HG03108 (cell line): Measurements from ENCODE around the gene RPL37A.

Source experiments
- ATAC-seq: cut with Tn5 transposase; IDR thresholded peaks from one replicate; pipeline ENCODE4 v1.9.1; 2021; ENCODE audit warnings: moderate library complexity; ENCODE audit not compliant: unreplicated experiment

RPL37A gene

GRCh38 chr2:216546241-216546640 is 47.6 kb downstream of the RPL37A start:
- ATAC-seq = no peak

DNA sequence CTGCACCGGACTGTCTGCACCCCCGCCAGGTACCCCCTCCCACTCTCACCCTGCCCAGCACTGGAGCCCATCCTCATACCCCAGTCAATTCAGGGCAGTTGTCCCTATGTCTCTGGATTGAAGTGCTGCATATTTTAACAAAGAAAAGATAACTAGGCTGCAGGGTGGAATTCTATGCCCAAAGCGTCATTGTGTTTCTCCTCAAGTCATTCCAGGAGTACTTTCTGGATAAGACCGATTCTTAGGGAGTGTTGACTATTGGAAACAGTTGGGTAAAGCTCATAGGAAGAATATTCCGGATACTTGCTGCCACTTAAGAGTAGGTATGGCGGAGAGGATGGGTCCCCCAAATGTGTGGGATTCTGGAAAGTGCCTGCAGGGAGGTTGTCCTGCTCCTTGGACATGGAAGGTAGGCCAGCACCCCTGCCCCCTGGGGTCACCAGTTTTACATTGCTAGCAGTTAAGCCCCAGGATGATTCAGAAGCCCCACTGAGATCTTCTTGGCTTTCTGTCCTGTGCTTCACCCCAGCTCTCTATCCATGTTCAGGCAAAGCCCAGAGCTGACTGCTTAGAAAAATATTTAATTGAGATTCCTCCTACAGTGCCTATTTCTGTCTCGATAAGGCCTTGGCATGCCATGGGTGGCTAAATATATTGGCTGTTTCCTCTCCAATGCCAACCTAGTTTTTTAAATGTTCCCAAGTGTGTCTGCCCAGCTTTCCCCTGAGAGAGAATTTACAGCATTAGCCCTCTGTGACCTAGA is 48.2 kb downstream of the RPL37A start:
- no peak for ATAC-seq

- no peak for ATAC-seq
These were observed 50.3 kb downstream of the RPL37A start for GRCh38 chr2:216548901-216549331.

DNA sequence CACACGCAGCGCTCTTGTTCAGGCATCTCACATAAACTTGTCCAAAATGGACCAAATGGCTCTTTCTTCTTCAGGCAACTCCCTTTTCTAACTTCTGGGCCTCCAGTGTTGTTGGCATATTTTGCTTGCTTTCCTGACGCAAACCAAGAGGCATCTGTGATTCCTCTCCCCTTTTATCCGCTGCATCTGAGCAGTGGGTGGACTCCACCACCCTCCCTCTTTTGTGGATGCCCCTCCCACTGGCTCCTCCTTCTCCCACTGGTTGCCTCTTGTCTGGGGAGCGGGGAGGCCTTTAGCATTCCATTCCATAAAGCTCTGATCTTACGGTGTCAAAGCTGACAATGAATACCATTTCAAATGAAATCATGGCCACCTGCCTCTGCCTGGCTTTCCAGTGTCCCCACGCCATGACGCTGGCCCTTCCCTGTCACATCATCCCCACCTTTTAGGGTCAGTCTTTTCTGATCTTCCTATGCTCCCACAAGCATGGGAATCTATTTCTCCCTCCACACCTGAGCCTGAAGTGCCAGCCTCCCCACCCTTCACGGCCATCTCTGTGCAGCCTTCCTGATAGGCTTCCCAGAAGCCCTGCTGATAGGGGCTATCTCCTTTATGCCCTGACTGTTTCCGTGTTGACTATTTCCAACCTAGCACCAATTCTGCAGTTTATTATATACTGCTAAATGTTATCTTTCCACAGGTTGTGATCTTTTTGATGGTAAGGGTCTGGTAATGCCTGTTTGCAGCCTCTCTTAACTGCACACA is 51.5 kb downstream of the RPL37A start:
- ATAC-seq = no peak

- ATAC-seq = no peak
These were observed 52.8 kb downstream of the RPL37A start for GRCh38 chr2:216551234-216552068.

DNA sequence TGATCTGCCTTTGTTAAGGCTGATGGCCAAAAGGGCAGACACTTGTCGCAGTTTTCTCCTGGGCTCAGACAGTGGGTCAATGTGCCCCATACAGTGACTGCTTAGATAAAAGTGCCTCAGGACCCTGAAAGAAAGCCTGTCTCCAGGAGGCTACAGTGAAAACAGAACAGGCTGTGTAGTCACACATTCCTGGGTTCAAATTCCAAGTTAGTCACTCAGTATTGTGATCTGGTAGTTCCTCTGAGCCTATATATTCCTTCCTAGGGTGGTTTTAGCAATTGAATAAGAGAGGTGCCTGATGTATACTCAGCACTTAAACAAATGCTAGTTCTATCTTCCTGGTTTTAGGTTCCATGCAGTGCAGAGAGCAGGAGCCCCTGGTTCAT is 54.4 kb downstream of the RPL37A start:
- ATAC-seq = no peak
